ENCODE measurements around the gene EPHB1. TPM values are rescaled to one million over a fixed set of nuclear protein-coding genes. Genes with fewer than 3 reads are reported as not detected.
"Not testable (repeated sequence)": the region's sequence is repeated elsewhere in the genome, so short reads cannot be mapped to it uniquely, and the experiment has no call there.

Gene EPHB1
- polyA plus RNA-seq, 1 of the 3 experiments (the other 2 are of a cell fraction), result 1.2 TPM

- TF ChIP-seq YY1 (IDR thresholded peaks at IDR 0.05; ENCODE audit: low read depth), result no peak
- no peak for TF ChIP-seq ELF1 (IDR thresholded peaks at IDR 0.05)
- TF ChIP-seq, protein P1, sequence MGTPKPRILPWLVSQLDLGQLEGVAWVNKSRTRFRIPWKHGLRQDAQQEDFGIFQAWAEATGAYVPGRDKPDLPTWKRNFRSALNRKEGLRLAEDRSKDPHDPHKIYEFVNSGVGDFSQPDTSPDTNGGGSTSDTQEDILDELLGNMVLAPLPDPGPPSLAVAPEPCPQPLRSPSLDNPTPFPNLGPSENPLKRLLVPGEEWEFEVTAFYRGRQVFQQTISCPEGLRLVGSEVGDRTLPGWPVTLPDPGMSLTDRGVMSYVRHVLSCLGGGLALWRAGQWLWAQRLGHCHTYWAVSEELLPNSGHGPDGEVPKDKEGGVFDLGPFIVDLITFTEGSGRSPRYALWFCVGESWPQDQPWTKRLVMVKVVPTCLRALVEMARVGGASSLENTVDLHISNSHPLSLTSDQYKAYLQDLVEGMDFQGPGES (IDR thresholded peaks at IDR 0.05; ENCODE audit: low read depth, low read length), result no peak
- no peak for TF ChIP-seq EZH2phosphoT487 (IDR thresholded peaks at IDR 0.05; ENCODE audit: borderline replicate concordance, low read depth)
Observed at GRCh38 chr3:135023996-135024658, 229.1 kb downstream of the EPHB1 start (continued).

- H3K9me2 ChIP-seq; H4K20me1 ChIP-seq (ENCODE audit: insufficient read depth); H3K36me3 ChIP-seq (replicated peaks in 1 of 2; ENCODE audit: control insufficient read depth in 1 of 2, insufficient read depth in 2 of 2, low read length in 1 of 2); H3K27ac ChIP-seq (ENCODE audit: low read depth in 2 of 2, low read length in 1 of 2); H2AFZ ChIP-seq (ENCODE audit: low read depth); CTCF ChIA-PET; H3F3A ChIP-seq (replicated peaks; ENCODE audit: insufficient read depth); DNase-seq; H3K4me3 ChIP-seq (ENCODE audit: low read depth in 2 of 2, low read length in 1 of 2); H3K4me1 ChIP-seq (ENCODE audit: control insufficient read depth in 1 of 2, insufficient read depth in 2 of 2, low read depth in 1 of 2, low read length in 1 of 2); H3K9me3 ChIP-seq; H3K9ac ChIP-seq; H3K4me2 ChIP-seq; H3K27me3 ChIP-seq (ENCODE audit: insufficient read depth); H3K79me2 ChIP-seq (ENCODE audit: insufficient read depth); POLR2A ChIA-PET: not testable (repeated sequence)
- 64% methylated on average over 23 of the region's 27 CpGs for WGBS (ENCODE audit: low lambda C conversion rate)
Observed at GRCh38 chr3:135030768-135031615, 235.9 kb downstream of the EPHB1 start.

GRCh38 chr3:135033737-135034136, 238.7 kb downstream of the EPHB1 start:
- no peak for DNase-seq
- Histone ChIP-seq H3K36me3 (replicated peaks in 1 of 2; ENCODE audit: control insufficient read depth in 1 of 2, insufficient read depth in 2 of 2, low read length in 1 of 2) (no peaks in the 10 kb centered on the region), H3K9me3 (no peaks in the 10 kb centered on the region), H3K27ac (ENCODE audit: low read depth in 2 of 2, low read length in 1 of 2) (no peak overlapping the region), H3K4me3 (ENCODE audit: low read depth in 2 of 2, low read length in 1 of 2) (no peak overlapping the region), H2AFZ (ENCODE audit: low read depth) (no peak overlapping the region), H3K27me3 (ENCODE audit: insufficient read depth) (no peaks in the 10 kb centered on the region), H3F3A (replicated peaks; ENCODE audit: insufficient read depth) (no peaks in the 10 kb centered on the region), H3K4me1 (ENCODE audit: control insufficient read depth in 1 of 2, insufficient read depth in 2 of 2, low read depth in 1 of 2, low read length in 1 of 2) (no peaks in the 10 kb centered on the region; a peak in 1 of 4 replicates), H4K20me1 (ENCODE audit: insufficient read depth) (no peaks in the 10 kb centered on the region), H3K4me2 (no peak overlapping the region), H3K79me2 (ENCODE audit: insufficient read depth) (no peaks in the 10 kb centered on the region), H3K9ac (no peak overlapping the region), H3K9me2 (no peaks in the 10 kb centered on the region)
- ChIA-PET CTCF (interaction anchor here (0.8 kb wide), 1 partner anchor 390 kb away, joined by 3 read pairs; no protein-coding TSS in a partner anchor), POLR2A (no interaction called here)
- WGBS (ENCODE audit: low lambda C conversion rate), result 66% methylated on average over 7 of the region's 7 CpGs
- no peak for TF ChIP-seq TAF1 (IDR thresholded peaks at IDR 0.05; ENCODE audit: borderline replicate concordance, low read depth, low read length)
- no peak for TF ChIP-seq RCOR1 (IDR thresholded peaks at IDR 0.05; ENCODE audit: low read length)
